LHCN-M2 (cell line): ENCODE measurements around the gene SIDT1. TPM values are rescaled to one million over a fixed set of nuclear protein-coding genes. Genes with fewer than 3 reads are reported as not detected.

Experiments
- total RNA-seq: library from RNA; depleted of rRNA; stranded (reverse); fragments of >200 nt; gene quantifications from 2 replicates; pipeline ENCODE4 v1.2.3, GENCODE V29; 2014; rRNA removed

SIDT1 gene
- total RNA-seq, 1 experiment from 2014 or later, result not detected

Other genes with a start within 250 kb of the SIDT1 start
- 1.7 and 2.4 TPM in 2 replicates for gene CFAP44, start 91.1 kb upstream of the SIDT1 start, total RNA-seq
- gene SPICE1, start 17.4 kb upstream of the SIDT1 start, total RNA-seq, result 11.9 and 14.4 TPM in 2 replicates
- gene USF3, start 164.1 kb downstream of the SIDT1 start, total RNA-seq, result 8.3 and 11.9 TPM in 2 replicates
- 204 and 247 TPM in 2 replicates for gene NAA50, start 213.7 kb downstream of the SIDT1 start, total RNA-seq
- 54.8 and 59.2 TPM in 2 replicates for gene ATP6V1A, start 214.5 kb downstream of the SIDT1 start, total RNA-seq